Measurements from ENCODE around the gene MEGF6.

MEGF6 gene

DNA sequence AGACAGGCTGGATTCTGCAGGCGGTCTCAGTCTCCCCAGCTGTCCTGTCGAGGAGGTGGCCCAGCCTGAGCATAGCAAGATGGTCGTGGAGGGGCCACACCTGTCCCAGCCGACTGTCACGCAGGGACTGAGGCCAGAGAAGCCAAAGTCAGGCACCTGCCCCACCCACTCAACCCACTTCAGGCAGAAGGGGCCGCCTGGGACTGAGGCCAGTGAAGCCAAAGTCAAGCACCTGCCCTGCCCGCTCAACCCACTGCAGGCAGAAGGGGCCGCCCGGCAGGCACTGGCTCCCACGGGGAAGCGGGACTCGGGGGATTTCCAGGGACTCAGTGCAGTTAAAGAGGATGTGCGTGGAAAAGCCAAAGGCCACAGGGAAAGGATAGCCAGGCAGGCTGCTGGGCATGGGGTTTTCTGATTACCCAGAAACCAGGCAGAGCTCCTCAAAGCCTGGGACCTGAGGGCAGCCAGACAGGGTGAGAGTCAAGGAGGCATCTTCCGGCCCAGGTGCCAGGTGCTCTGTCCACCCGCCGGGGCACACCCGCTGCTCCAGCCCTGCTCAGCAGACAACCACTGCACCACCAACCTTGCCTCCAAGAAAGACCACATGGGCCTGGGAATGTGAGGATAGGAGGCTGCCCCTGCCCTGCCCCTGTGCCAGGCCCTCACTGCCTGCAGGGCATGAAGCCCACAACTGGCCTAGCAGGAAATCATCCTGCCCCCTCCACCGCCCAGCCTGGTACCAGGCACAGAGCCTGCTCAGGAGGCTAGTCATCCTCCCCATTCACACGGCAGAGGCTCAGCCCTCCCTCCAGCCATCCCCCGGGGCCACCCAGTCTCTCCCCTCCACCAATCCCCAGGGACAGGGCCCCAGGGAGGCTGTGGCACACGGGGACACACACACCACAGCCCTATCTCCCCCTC is 41.0 kb downstream of the MEGF6 start:
- no peak for DNase-seq

DNA sequence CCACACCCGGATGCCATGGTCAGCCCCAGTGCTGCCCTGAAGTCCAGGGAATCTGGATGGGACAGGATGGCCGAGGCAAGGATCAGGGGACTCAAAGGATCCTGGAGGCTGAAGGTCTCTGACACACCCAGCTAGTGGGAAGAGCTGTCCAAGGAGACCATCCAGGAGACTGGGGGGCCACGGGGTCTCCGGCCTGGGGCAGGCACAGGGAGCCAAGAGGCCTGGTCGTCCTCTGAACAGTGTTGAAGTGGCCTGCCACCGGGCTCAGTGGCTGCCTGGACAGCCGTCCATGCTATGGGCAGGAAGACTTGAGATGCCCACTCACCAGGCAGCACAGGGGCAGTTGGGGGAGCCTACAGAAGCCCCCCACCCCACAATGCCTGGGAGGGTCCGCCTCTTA is 41.9 kb downstream of the MEGF6 start:
- DNase-seq = no peak

DNA sequence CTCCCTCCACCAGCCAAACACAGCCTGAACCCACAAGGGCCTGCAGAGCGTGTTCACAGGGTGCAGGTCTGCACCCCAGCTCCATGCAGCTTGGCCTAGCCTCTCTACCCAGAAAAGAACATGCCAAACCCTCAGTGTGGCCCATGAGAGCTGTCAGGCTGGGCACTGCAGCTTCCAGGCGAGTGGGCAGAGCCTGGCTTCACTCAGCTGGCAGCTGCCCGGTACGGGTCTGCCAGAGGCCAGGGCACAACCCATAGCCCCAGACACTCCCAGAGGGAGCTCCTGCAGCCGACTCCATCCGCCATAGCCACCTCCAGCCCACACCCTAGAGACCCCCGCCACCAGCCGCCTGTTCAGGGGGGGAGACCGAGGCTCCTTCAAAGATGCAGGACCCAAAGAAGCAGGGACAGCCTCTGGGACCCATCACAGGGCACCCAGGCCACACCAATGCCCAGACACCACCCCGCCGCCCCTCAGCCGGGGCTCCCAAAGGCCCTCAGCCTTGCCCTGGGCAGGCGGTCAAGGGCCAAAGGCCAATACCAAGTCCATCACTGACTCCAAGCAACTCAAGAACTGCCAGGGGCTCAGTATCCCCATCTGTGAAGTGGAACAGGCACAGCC is 42.4 kb downstream of the MEGF6 start:
- DNase-seq = no peak

DNA sequence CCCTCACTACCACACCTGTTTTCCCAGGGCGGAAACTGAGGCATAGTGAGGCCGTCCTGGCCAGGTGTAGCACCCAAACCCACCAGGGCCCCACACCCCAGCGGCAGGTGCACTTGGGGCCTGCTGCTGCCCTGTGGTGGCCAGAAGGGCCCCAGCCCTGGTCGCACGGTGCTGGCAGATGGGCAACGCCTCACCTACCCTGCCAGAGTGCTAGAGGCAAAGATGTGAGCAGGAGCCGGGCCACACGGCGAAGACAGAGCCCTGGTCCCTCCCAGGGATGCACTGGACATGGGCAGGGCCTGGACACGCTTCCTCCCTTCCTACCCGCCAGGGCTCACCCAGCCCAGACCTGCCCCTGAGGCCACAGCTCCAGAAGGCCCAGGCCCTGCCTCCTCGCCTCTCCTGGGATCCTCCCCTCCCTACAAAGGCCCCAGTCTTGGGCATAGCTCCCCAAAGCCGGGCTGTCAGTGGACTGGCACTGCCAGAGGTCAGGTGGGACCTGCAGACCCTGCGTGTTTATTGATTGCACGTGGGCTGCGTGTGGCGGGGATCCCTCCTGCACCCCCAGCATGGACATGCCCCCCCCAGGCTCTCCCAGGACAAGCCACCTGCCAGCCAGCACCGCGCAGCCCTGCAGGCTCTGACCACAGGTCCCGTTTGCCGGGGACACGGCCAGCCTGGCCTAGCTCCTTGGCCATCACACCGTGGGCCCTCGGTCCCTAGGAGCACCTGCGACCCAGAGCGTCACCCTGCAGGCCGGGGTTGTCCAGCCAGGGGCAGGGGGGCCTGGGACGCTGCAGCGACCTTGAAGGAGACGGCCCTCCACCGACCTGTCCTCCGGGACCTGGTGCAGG is 44.1 kb downstream of the MEGF6 start:
- DNase-seq = no peak

DNA sequence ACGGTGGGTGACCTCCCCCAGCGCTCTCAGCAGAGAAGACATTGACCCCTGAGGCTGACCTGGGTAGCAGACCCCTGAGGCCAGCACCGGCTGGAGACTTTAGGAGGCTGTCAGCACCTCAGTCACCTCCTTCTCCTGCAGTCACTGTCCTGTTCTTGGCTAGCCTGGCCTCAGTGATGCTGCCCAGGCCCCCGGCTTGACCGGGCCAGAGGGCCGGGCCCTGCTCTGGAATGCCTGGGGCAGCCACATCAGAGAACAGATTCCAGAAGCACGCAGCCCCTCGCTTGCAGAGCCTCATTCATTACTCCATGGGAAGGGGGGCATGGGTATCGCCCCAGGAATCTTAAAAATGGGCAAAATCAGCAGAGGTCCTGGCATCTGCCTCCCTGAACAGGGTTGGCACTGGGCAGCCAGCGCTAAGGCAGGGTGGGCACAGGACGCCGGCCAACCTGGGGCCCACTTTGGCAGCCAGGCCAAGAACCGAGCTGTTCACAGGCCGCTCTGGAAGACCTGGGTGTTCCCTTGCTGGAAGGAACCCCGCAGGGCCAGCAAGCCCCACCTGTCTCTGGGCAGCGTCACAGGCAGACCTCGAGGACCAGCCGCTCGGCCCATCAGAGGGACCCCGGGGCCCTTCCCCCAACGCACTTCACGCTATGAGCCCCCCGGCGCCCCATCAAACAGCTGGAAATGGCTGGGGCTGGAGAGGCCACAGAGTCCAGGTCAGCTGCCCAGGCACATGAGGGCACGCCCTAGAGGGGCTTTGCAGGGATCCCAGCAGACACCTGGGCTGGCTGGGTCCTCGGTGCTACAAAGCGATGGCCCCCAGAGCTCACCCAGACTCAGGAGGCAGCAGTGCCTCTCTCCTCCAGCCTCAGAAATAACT is 45.1 kb downstream of the MEGF6 start:
- no peak for DNase-seq

DNA sequence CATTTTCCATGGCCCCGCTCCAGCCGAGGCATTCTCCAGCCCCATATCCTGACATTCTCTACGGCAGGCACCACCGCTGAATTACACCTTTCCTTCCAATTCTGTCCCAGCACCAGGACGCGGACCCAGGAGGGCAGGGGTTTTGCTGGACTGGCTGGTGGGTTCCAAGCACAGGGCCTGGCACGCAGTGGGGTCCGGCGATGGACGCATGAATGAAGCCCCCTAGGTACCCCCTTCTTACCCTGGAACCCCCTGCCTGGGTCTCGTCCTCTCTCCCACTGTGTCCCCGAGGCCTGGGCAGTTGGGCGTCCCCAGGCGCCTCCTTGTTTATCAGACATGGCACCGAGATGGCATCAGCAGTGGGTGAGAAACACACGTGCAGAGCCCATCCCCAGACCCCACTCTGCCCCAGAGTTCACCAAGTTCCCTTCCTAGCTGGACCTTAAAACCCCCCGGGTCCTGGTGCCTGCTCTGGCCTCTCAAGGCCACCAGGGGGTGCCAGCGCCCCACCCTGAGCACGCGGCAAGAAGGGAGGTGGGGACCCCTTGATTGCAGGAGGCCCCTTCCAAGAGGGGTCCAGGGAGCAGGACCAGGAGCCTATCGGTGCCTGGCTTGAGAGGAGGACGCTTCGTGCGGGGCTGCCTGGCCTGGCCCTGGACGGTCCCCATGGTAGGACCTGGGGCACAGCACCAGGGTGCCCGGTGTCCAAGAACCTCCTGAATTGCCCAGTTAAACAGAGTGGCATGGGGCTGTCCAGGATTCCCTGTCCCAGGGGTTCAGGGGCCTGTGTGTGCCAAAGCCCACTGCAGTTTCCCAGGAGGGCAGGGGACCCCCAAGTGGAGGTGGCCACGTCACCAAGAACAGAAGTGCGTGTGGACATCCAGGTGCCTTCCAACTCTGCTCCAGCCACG is 46.1 kb downstream of the MEGF6 start:
- peak; percentile 28 to 72 (median 42) for DNase-seq

DNA sequence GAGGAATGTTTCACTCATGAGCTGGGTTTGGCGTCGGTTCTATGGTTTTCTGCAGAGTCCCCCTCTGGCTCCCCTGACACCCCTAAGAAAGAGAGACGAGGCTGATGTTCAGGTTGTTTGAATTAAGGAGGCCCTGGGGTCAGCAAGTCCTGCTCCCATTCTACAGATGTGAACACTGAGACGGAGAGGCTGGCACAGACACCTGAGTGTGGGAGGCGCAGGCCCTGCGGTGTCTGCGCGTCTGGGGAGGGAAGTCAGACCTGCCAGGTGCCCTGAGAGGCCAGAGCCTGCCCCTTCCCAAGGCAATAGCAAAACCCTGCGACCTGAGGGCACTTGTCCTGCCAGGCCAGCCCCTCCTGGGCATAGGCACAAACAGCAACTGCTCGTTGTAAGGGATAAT is 47.7 kb downstream of the MEGF6 start:
- no peak for DNase-seq

DNA sequence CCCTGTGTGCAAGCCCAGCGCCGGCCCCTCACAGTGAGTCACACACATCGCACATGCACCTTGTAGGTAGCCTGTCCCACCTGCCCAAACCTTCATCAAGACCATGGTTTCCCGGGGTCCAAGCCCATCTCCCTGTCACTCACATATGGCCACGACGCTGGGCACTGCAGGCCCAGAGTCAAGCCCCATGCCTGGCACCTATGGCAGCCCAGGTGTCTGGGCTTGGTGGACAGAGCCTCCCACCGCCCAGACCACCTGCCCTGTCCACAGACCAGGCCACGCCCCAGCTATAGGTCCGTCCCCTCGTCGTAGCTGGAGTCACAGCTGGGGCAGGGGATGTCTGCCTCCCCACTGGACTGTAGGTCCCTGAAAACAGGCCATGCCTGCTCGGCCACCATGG is 48.2 kb downstream of the MEGF6 start:
- no peak for DNase-seq

DNA sequence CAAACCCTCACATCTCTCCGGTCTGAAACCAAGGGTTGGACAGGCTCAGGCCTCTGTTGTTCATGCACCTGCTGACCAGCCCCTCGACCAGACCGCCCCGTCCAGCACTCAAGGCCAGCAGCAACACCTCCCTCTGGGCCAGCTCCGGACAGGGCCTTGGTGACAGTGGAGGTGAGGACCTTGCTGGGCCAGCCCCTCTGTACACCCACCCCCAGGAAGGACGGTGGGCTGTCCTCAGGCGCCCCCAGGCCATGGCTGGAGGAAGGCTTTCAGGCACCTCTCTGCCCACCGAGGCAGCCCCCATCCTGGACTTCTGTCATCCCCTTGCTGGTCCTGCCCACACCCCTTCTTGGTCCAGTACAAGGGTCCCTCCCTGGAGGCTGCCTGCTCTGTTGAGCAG is 48.6 kb downstream of the MEGF6 start:
- no peak for DNase-seq

DNA sequence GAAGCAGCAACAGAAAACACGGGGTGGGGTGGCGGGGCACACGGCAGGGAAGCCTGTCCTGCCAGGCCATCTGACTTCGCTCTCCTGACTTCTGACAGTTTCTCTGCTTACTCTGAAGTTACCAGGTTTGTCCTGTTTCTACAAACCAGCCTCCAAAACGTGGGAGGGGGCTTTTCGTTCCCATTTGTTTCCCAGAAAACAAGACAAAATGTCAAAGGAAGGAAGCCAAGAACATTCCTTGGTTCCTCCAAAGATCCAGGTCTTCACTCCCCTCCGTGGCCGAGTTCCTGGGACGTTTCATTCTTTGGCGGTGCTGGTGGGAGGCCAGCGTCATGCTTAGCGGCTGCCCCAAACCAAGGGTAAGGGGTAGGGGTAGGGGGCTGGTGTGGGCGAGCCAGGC is 49.6 kb downstream of the MEGF6 start:
- no peak for DNase-seq

DNA sequence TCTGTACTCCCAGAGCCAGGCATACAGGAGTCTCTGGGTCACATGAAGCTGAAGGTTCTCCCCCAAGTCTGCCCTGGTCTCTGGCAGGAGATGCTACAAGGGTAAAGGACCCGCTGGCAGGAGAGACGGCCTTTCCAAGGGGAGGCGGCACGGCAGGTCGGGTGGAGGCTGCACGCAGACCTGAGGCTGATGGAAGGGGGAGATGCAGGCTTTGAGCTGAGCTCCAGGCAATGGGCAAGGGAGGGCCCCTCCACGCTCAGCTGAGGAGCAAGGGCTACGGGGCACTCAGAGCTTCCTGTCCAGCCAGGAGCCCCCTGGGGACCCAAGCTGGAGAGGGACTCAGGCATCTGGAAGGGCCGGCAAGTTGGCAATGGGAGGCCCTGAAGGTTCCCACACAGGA is 50.3 kb downstream of the MEGF6 start:
- no peak for DNase-seq

DNA sequence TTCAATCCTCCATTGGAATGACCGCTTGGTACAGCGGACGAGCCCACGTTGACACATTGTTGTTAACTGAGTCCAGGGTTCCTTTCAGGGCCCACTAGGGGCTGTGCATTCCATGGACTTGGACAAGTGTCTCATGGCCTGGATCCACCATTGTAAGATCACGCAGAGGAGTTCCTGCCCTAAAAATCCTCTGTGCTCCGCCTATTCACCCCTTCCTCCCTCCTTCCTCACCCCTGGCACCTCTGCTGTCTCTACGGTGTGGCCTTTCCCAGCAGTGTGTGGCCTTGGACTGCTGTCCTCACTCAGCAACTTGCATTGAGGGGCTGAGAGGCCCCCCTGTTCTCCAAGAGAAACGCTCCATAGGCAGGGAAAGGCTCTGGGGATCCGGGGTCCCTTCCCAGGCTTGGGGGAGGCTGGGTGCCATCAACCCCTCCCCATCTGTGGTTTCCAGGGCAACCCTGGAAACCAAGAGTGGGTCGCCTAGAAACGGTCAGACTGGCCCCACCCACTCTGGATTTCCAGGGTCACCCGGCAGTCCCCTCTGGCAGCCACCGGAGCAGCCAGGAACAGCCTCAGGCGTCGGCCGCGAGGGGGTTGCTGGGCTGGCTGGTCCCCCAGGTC is 50.9 kb downstream of the MEGF6 start:
- no peak for DNase-seq

DNA sequence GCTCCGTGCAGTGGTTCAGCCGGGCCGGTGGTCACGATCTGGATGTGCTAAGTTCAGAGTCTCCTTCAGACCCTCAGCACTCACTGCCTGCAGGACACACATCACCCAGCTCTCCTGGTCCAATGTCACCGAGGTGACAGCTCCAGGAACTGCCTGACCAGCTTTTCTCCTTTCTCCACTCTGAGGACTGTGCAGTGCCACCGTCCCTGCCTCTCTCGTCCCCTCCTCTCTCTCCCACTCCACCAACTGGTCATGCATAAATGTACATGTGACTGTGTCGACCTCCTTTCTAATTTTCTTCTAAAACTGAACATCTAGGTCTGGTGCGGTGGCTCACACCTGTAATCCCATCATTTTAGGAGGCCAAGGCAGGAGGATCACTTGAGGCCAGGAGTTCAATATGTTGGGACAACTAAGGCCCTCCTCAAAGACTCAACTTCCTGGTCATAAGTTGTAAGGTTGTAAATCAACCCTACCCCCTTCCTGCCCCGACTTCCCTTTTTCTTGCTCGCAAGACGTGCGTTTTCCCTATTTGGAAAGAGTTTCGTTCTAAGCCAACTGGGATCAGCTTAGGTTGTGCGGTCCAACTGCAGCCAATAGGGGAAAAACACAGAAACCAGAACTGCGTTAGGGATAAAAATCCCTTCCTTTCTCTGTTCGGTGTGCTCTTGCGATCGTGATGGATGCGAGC is 53.1 kb downstream of the MEGF6 start:
- DNase-seq = no peak

DNA sequence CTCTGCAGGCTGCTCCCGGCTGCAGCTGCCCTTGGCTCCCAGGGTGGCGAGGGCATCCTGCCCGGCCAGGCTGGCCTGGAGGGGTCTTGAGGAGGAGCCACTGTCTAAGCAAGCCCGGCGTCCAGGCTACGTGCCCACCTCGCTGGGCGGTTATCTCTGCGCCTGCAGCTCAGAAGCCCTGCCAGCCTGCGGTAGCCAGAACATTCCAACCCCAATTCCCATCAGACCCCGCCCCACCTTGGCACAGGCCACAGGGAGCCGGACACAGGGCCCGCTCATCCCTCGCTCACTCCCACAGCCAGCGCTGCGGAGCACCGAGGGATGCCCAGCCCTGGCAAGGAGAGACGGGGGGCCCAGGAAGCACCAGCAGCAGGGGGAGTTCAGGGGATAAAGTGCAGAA is 53.9 kb downstream of the MEGF6 start:
- no peak for DNase-seq

DNA sequence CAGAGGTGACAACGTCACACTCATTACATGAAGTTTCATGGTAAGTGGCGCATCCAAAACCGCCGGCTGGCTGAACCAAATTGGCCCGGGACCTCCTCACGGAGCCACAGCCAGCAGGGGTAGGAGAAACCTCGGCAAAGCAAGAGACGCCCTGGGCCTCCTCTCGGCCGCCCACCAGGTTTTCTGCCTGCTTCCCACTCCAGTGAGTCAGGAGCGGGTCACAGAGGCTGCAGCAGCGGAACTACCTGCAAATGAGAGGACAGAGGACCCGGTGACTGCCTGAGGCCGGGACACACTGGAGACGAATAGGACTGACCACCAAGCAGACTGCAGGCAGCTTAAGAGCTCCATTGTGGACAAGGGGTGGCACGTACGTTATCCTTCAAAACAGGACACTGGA is 55.0 kb downstream of the MEGF6 start:
- DNase-seq = no peak

DNA sequence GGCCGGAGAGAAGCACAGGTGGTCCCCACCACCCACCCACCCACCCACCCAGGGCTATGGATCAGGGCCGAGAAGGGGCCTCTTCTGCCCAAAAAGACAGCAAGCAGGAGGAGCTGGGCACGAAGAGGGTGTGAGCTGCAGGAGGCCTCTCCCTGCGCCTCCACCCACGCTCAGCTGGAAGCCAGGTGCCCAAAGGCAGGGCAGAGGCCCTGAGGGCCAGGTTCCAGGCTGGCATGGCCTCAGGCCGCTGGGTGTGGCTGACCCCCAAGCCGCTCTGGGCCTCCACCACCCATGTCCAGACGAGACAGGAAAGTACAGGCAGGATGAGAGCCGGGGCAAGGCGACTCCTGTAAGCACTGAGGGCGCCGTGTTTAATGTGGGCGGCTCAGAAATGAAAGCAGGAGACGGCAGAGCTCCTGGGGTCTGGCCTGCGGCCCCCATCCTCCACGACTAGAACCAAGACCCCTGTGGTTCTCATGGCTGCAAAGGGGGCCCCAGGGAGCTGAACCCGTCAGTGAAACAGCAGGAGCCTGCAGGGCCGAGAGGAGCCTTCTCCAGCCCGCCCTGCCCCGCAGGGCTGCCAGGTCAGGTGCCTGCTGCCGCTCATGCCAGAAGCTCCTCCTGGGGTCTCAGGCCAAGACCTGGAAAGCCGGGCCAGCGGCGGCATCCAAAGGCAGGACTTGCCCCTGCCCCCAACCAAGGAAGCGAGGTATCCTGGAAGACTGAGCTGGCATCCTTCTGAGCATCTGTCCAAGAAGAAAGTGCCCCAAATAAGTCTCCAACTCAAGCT is 56.0 kb downstream of the MEGF6 start:
- no peak for DNase-seq

DNA sequence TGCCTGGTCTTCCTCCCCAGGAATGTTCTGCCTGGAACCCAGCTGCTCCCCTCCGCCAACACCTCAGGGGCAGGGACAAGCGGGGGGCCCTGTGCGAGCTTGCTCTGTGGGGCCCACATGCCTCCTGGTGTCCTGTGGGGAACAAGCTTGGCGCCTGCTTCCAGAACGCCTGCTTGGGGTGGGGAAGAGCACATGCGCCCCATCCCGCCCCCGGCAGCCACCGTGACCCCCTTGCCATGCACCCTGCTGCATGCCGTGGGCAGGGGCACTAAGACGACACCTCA is 57.4 kb downstream of the MEGF6 start:
- no peak for DNase-seq

DNA sequence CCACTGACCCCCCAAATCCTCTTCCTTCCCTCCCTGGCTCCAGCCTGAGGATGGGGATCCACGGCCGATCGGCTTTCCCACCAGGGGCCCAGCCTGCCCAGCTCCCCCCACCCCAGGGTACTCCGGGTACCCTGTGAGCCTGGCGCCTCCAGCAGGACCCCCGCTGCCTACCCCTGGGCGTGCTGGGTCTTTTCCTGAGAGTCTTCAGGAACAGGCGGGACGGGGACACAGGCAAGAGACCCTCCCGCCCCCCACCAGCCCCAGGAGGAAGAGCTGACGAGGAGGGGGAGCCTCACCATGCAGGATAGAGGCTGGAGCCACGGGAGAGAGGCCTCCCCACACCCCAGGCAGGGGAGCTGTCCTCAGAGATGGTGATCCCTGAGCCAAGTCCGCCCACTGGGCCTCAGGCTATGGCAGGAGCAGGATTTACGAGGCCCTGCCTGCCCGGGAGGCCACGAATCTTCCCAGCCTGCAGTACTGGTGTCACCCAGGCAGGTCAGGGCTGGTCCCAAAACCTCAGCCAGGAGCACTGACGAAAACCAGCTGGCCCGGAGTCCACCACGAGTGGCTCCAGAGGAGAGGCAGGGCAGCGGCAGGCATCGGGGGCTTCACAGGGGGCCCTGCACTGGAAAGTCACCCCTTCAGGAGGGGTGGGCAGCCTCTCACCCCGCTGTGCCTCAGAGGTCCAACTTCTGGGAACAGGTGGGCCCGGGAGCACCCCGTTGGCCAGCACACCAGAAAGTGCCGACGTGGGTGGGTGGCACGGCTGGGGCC is 58.0 kb downstream of the MEGF6 start:
- DNase-seq = no peak

DNA sequence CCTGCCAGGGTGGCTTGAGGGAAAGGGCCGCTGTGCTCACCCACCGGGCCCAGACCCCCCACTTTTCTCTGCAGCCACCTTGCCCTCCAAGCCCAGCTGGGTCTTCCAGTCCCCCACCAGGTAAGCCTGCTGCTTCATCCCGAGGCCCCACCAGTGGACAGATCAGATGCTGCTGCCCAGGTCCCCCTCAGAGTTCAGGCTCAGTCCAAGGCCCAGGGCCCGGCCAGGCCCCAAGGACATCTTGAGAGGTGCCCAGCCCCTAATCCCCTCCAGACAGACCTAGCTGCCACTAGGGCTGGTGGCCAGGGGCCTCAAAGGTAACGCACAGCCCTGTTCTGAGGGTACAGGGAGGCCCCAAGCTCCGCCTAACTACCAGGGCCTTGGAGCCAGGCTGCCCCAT is 58.6 kb downstream of the MEGF6 start:
- no peak for DNase-seq
